GM18498 (cell line): Measurements from ENCODE around the gene RPS19BP1.

ENCODE experiments used
- ATAC-seq: cut with Tn5 transposase; IDR thresholded peaks from one replicate; pipeline ENCODE4 v1.9.1; 2021; ENCODE audit warnings: mild to moderate bottlenecking, moderate library complexity; ENCODE audit not compliant: unreplicated experiment

RPS19BP1 gene

DNA sequence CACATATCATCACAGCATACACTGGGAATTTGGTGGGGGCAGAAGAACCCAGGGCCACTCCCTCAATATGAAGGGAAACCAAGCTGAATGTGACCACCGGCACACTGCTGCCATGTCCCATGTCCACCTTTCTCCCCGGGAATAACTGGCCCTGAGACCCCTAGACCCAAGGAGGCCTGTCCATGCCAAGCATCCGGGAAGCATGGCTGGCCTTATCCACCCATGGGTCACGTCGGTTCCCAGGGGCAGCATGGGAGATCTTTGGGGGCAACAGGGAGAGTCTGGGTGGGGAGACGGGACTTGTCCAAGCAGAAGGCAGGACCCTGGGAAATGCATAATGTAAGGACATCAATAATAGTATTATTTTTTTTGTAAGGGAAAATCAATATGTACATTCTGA is 40.9 kb downstream of the RPS19BP1 start:
- ATAC-seq: no peak

DNA sequence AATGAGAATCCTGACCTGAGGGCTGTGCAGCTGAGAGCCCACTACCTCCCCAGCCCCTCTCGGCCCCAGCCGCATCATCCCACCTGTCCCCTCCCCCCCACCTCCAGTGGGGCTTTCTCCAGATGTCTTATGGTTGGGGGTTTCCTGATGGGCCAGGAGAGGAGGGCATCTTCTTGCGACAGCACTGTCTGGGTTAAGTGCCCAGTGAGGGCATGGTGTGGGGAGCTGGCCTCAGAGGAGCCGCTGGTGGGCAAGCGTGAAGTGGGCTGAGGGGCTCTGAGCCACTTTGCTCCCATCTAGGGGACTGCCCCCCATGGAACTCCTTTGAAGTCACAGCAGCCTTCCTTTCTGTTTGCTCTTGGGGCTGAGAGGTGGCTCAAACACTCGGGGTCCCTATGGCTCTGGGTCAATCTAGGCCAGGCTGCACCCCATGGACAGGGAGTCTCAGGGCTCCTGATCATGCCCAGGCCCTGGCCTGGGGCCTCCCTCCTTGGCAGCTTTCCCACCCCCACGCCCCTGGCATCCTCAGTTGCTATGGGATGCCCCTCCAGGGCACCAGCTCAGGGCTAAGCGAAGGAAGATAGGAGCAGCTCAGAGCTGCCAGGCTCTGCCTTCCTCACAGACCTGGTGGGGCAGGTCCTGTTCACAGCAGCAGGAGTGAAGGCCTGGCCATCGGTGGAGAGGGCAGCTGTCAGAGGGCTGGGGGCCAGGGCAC is 41.4 kb downstream of the RPS19BP1 start:
- no peak for ATAC-seq

DNA sequence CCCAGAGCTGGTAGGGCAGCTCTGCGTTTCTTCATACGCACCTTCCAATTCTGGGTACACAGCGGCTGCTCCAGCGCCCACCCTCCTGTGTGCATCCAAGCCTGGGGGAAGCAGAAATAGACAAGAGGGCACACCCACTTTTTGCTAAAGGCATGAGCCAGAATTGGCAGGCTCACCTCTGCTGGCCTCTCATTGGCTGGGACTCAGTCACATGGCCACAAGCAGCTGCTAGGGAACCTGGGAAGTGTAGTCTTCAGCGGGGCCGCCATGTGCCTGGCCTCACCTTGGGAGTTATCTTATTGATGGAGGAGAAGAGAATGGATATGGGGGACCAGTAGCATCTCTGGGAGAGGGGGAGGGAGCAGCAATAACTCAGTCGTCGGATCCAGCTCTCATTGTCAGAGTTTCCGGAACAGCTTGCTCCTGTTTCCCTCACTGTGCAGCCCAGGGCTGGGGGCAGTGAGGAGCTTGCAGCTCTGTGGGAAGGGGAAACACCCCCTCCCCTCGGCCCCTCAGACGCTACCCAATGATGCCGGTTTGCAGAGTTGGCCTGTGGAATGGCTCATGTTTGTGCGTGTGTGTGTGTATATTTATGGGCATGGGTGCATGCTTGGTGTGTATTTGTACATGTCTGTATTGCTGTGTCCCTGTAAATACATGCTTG is 42.3 kb downstream of the RPS19BP1 start:
- peak; percentile 80 for ATAC-seq

DNA sequence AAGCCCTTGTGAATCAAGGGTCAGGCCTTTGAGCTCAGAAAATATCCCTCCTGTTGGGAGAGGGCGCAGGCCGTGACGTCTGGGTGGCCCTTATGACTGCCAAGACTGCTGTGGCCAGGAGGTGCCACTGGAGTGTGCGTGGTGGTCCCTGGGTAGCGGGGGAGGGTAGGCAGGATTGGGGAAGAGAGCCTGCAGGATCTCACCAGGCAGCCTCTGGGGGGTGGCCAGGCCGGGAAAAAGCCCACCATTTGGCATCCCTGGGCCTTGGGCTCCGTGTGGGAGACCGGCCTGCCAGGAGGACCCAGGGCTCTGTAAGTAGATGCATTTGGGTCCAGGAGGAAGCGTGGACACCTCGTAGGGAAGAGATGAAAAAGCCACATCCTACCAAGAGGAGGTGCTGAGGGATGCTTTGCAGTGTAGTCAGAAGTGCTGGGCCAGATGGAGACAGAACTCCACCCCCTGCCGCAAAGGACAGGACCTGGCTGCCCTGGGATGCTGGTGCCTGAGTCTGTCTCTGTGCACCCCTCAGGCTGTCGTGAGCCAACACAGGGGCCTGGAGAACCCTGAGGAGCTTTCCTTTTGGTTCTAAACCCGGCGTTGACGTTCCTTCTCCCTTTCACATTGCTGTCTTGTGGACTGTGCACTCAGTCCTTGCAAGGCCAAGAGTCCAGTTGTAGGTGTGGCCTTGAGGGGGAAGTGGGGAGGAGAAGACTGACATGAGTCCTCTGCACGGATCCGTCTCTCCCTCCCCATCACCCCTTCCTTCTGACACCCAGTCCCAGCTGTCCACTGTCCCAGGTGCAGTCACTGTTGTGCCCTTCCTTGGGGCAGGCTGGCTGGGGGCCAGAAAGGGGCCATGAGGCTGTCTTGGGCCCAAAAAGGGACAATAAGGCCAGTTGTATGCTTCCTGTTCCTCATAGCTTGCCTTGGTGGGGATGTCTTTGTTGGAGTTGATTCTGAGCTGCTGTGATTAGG is 43.2 kb downstream of the RPS19BP1 start:
- ATAC-seq: no peak

DNA sequence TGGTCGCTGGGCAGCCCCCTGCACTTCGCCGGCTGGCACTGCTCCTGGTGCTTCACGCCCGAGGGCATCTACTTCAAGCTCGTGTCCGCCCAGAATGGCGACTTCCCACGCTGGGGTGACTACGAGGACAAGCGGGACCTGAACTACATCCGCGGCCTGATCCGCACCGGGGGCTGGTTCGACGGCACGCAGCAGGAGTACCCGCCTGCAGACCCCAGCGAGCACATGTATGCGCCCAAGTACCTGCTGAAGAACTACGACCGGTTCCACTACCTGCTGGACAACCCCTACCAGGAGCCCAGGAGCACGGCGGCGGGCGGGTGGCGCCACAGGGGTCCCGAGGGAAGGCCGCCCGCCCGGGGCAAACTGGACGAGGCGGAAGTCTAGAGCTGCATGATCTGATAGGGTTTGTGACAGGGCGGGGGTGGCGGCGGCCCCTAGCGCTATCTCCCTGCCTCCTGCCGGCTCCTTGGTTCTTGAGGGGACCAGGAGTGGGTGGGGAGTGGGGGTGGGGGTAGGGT is 43.9 kb downstream of the RPS19BP1 start:
- no peak for ATAC-seq

DNA sequence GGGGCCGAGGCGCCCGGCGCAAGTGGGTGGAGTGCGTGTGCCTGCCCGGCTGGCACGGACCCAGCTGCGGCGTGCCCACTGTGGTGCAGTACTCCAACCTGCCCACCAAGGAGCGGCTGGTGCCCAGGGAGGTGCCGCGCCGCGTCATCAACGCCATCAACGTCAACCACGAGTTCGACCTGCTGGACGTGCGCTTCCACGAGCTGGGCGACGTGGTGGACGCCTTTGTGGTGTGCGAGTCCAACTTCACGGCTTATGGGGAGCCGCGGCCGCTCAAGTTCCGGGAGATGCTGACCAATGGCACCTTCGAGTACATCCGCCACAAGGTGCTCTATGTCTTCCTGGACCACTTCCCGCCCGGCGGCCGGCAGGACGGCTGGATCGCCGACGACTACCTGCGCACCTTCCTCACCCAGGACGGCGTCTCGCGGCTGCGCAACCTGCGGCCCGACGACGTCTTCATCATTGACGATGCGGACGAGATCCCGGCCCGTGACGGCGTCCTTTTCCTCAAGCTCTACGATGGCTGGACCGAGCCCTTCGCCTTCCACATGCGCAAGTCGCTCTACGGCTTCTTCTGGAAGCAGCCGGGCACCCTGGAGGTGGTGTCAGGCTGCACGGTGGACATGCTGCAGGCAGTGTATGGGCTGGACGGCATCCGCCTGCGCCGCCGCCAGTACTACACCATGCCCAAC is 44.6 kb downstream of the RPS19BP1 start:
- no peak for ATAC-seq

DNA sequence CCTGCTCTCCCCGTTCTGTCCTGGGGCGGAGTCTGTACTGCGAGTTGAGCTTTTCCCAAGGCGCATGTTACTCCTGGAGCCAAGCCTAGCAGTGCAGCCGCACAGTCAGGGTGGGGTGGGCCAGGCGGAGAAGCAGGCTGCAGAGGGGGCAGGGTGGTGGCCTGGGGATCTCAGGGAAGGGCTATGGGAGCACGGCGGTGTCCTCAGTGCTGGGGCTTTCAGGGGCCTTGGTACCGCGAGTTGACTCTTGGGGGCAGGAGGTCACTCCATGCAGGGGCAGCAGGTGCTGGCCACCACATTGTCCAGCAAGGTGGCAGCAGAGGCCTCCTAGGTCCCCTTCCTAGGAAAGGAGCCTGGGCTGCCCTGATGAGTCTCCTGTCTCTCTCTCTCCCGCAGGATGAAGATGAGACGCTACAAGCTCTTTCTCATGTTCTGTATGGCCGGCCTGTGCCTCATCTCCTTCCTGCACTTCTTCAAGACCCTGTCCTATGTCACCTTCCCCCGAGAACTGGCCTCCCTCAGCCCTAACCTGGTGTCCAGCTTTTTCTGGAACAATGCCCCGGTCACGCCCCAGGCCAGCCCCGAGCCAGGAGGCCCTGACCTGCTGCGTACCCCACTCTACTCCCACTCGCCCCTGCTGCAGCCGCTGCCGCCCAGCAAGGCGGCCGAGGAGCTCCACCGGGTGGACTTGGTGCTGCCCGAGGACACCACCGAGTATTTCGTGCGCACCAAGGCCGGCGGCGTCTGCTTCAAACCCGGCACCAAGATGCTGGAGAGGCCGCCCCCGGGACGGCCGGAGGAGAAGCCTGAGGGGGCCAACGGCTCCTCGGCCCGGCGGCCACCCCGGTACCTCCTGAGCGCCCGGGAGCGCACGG is 45.4 kb downstream of the RPS19BP1 start:
- ATAC-seq: no peak

DNA sequence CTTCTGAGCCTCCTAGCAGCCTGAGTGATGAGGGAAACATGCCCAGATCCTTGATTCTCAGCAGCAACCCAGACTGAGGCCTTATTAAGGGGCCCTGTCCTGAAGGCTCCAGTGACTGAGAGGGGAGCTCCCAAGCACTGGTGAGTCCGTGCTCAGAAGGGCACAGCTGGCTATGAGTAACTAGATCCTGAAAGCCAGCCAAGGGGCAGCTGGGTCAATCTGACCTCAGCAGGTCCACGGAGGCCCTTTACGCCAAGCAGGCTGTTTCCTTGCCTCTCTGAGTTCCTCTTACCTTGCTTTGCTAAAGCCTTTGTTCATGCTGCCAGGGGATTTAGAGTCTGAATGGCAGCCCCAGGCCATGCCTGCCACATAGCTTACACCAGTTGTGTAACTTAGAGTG is 49.8 kb downstream of the RPS19BP1 start:
- no peak for ATAC-seq

DNA sequence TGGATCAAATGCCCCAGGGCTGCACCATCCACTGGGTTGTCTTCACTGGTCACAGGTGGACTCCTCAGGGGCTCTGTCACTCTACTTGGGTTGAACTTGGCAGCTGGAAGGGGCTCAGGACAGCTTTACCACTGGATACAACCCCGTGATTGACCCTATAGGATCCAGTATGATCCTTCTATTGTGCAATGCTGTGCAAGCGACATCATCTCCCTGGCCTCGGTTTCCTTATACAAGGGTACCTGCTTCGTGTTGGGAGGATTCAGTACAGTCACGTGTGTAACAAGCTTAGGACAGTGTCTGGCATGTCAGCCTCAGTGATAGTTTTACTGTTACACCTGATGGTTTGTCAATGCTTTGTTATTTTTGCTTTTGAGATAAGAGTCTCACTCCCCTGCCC is 51.0 kb downstream of the RPS19BP1 start:
- ATAC-seq: no peak

DNA sequence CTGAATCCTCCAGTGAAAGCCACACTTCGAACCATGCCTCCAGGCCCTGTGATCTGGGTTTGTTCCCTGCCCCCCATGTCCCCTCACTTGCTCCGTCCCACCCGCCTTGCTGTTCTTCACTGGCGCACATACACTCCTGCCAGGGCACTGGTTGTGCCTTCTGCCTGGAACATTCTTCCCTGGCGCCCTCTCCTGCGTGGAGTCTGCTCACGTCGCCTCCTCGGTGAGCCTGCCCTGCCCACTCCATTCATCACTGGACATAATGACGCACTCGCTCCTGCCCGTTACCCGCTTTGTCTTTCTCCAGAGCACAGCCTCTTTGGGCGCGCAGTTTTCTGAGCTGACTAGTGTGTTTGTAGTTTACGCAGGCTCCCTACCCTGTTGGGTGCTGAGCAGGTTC is 51.5 kb downstream of the RPS19BP1 start:
- no peak for ATAC-seq

DNA sequence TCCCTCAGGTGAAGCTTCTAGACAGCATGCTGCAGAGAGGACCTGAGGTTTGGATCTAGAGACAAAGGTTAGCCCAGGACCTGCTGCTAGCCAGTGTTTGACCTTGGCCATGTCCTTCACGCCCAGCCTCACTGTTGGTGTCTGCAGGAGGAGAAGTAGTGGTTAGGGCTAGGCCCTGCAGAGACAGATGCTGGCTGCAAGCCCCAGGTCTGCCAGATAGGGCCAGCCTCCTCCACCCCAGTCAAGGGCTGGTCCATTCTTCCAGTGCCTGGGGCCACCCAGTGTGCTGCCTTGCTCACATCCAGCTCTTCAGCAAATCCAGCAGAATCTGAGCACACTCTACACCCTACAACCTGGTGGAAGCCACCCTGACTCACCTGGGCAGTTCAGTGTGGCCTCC is 52.0 kb downstream of the RPS19BP1 start:
- no peak for ATAC-seq

DNA sequence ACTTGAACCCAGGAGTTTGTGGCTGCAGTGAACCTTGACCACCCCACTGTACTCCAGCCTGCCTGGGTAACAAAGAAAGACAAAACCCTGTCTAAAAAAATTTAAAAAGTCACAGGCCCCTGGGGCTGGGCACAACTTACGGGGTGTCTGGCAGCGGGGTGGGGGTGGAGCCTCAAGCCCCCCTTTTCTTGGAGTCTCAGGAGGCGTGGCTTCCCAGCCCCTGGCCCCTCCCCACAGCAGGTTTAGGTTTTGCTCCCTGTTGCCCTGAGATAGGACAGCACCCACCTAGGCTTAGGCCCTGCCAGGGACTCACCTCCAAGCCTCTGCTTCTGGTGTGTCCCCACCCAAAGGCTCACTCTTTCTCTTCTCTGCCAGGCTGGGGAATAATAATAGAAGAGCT is 53.3 kb downstream of the RPS19BP1 start:
- ATAC-seq: no peak
